ENCODE measurements around the gene CENPF.

CENPF gene

DNA sequence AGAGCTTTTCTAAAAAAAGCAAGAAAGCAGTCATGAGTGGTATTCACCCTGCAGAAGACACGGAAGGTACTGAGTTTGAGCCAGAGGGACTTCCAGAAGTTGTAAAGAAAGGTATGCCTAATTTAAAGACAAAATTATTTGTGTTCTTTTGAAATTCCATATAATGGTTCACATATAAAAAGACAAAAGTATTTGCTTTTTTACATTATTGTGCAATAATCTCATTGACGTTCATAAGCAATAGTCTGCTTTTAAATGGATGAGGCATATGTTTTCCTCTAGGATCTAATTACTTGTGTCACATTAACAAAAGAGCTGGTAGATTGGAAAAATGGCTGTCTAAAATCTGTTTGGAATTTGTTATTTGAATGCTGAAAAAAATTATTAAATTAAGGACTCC lies 54.3 kb downstream of the CENPF start:
- TF ChIP-seq, protein P1, sequence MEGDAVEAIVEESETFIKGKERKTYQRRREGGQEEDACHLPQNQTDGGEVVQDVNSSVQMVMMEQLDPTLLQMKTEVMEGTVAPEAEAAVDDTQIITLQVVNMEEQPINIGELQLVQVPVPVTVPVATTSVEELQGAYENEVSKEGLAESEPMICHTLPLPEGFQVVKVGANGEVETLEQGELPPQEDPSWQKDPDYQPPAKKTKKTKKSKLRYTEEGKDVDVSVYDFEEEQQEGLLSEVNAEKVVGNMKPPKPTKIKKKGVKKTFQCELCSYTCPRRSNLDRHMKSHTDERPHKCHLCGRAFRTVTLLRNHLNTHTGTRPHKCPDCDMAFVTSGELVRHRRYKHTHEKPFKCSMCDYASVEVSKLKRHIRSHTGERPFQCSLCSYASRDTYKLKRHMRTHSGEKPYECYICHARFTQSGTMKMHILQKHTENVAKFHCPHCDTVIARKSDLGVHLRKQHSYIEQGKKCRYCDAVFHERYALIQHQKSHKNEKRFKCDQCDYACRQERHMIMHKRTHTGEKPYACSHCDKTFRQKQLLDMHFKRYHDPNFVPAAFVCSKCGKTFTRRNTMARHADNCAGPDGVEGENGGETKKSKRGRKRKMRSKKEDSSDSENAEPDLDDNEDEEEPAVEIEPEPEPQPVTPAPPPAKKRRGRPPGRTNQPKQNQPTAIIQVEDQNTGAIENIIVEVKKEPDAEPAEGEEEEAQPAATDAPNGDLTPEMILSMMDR (IDR thresholded peaks at IDR 0.05) = no peak

DNA sequence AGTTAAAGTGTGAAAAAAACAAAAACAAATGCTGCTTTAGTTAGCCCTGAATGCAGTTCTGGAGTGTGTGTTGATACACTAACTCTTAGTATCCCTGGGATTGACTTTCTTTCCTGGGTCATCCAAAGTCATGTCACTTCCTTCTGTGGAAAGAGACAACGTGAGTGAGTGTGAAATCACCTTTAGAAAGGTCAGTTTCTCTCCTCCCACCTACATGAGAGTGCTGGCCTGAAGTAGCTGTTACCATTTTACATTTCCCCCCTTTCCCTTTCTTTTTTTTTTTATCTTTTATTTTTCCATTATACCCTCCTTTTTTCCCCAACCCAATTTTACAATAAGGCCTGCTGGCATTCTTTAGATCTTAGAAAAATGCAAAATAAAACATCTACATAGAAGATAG lies 55.2 kb downstream of the CENPF start:
- TF ChIP-seq, protein P1 (IDR thresholded peaks at IDR 0.05) = no peak

DNA sequence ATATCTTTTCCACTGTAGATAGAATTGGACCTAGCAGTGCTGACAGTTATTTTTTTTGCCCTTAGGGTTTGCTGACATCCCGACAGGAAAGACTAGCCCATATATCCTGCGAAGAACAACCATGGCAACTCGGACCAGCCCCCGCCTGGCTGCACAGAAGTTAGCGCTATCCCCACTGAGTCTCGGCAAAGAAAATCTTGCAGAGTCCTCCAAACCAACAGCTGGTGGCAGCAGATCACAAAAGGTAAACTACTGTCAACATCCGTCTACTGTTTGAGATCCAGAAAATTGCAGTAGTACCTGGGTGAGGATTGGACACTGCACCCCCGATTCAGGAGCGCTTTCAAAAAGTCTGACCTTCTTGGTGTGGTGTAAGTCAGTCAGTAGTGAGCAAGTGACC lies 55.8 kb downstream of the CENPF start:
- TF ChIP-seq, protein P1 (IDR thresholded peaks at IDR 0.05) = peak; percentile 47

DNA sequence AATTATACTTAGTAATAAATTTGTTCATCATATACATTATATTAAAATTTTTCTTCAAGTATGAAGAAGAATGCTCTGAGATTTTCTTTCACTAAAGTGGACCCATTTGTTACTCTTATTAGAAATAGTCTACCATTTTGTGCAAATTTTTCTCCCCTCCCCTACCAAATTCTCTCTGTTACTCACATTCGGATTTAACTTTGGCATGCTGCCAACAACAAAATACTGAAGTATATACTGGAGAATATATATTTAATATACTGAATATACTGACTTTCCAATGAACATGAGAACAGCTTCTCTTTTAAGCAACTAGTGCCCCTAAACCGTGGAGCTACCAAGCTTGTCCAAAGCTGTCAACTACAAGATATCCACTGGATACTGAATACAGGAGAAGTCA lies 57.2 kb downstream of the CENPF start:
- TF ChIP-seq, protein P1 (IDR thresholded peaks at IDR 0.05) = no peak

DNA sequence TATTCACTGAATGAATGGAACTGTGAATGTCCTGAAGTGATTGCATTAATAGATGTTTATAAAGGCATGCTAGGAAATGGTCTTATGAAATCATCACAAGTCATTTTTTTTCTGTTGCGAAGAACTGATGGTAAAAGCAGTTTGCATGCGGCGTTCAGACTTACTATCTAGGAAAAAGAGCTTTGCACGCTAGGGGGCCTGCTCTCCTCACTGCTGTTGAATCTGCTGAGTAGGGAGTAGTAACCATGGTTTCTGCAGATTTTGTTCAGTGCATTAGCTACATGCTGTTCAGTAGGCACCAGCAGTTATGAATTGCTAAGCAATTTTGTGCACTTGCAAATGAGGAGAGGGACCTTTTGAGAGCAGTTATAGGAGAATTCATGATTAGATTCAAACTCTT lies 57.9 kb downstream of the CENPF start:
- TF ChIP-seq, protein P1 (IDR thresholded peaks at IDR 0.05) = no peak

DNA sequence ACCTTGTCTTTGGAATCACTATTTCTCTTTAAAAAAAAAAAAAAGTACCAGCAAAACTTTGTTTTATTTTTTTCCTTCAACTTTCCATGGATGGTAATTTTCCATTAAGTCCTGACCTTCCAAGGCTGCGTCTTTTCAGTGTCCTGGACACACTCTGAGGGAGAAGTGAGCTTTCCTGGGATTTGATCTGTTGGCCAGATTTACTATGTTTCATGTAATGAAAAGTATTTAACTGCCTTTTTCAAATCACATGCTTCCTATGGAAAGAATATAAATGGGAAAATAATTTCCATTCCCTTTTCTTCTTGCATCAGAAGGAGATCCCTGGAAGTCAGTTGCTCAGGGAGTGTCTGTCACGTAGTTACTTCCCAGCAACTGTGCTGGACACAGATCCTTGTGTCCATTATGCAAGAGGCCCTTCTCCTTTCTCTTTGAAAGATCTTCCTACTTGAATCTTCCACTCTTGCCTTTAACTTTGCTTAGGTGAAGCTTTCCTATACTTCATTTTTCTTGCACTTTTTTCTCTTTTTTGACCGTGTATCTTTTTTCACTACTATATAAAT lies 59.3 kb downstream of the CENPF start:
- TF ChIP-seq, protein P1 (IDR thresholded peaks at IDR 0.05) = no peak

DNA sequence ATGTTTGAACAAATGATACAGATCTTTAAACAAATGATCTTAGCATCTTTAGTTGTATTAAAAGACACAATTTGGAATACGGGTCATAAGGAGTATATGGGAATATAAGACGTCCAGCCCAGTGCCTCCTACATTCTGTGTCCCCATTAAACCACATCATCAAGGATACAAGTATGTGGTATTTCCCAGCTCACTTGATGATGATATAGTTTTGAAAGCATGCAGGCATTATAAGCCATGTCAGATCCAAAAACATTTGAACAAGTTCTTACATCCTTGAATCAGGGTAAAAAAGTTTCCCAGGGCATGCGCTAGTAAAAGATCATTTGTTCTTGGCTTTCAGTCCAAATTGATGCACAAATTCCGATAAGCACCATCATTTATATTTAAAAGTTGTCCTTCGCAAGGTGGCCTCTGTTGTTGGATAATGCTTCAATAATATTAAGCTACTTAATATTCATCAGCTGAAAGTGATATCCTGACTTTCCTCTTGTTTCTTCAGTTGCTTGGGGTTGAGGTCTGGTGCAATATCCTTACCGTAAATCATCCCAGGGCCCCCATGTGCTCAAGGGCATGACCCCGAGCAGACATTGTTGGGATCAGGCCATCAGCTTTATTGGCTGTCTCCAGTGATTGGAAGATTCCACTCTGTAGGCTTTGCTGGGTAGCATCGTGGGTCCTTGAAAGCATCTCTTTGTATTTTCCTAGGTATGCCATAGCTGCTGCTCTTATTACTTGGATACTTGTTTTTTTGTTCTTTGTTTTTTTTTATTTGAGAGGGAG lies 61.8 kb downstream of the CENPF start:
- TF ChIP-seq, protein P1 (IDR thresholded peaks at IDR 0.05) = no peak
